ENCODE measurements around the gene AKAP8L. TPM values are rescaled to one million over a fixed set of nuclear protein-coding genes. Genes with fewer than 3 reads are reported as not detected.

Gene AKAP8L
- total RNA-seq, 4 donors from 2014 or later: 129 to 275 (median 247) TPM

DNA sequence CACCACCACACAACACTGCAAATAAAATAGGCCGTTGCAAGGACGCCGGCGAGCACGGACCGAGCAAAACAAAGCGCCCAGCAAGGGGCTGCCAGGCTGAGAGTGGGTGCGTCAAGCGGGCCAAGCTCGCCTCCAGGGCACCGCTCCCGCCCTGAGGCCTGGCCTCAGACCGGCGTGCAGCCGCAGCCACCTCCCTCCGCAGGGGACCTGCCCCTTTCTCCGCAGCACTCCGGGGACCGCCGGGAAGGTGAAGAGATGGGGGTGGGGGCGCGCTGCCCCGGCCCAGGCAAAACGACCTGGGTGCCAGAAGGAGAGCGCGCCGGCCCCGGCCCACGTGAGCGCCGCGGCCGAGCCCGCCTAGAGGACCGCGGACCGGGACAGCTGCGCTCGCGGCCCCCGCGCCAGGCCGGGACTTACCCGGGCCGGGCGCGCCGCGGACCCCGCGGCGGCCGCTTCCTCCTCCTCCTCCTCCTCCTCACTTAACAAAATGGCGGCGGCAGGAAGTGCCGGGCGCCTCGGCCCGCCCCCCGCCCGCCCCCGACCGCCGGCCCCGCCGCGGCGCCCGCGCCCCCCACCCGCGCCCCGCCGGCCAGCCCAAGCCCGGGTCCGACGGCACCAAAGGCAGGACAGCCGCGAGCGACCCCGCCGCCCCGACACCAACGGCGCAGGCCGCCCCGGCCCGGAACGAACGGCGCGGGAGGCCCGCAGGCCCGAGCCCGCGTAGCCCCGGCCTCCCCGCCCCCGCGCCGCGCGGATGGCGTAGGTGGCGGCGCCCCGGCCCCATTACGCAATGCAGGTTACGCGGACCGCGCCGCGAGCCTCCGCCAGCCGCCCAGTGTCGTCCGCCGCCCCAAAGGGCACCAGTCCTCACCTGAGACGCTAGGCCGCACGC lies 87.1 kb downstream of the AKAP8L start:
- TF ChIP-seq, protein P1, sequence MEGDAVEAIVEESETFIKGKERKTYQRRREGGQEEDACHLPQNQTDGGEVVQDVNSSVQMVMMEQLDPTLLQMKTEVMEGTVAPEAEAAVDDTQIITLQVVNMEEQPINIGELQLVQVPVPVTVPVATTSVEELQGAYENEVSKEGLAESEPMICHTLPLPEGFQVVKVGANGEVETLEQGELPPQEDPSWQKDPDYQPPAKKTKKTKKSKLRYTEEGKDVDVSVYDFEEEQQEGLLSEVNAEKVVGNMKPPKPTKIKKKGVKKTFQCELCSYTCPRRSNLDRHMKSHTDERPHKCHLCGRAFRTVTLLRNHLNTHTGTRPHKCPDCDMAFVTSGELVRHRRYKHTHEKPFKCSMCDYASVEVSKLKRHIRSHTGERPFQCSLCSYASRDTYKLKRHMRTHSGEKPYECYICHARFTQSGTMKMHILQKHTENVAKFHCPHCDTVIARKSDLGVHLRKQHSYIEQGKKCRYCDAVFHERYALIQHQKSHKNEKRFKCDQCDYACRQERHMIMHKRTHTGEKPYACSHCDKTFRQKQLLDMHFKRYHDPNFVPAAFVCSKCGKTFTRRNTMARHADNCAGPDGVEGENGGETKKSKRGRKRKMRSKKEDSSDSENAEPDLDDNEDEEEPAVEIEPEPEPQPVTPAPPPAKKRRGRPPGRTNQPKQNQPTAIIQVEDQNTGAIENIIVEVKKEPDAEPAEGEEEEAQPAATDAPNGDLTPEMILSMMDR (IDR thresholded peaks at IDR 0.05): no peak
- no peak for TF ChIP-seq POLR2A (IDR thresholded peaks at IDR 0.05)
- peak overlapping the region; percentile 91 to 100 (median 96) for H3K27ac ChIP-seq
- no peaks in the 10 kb centered on the region for H3K27me3 ChIP-seq
- H3K4me1 ChIP-seq: peaks cover 0 to 54% (median 9%) of the 10 kb centered on the region in 4 donors
- H3K36me3 ChIP-seq: no peaks in the 10 kb centered on the region
- peak; percentile 45 to 81 (median 76) for DNase-seq
- H3K9me3 ChIP-seq: no peaks in the 10 kb centered on the region
- peak overlapping the region; percentile 90 to 99 (median 96) for H3K4me3 ChIP-seq

DNA sequence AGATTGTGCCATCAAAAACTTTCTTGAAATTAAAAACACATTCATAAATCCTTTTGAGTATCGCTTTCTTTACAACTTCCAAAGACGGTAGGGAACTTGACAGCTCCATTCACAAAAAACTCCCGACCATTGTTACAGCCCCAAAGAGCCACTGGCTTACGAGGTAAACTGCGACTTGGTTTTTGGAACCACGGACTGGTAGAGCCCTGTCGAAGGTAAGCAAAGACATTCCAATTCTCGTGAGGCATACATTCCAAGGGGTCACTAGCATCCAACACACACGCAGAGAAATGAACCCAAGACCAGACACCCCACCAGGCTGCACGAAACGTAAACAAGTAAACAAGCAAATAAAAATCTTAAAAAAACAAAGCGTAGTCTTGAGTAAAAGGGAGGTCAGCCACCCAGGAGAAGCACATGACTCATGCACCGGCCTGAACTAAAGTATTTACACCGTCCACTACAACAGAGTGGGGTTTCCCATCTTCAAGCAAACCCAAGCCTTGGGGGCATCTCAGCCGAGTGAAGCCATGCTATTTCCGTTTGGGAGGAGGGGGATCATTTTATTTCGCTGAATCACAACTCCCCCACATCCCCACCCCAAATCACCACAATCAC lies 87.9 kb downstream of the AKAP8L start:
- DNase-seq: peak in 1 of 3 donors; percentile 51
- Histone ChIP-seq H3K36me3 (no peaks in the 10 kb centered on the region), H3K27me3 (no peaks in the 10 kb centered on the region), H3K9me3 (no peaks in the 10 kb centered on the region), H3K27ac (peak overlapping the region; percentile 91 to 100 (median 96)), H3K4me1 (peaks cover 0 to 62% (median 9%) of the 10 kb centered on the region in 4 donors), H3K4me3 (peak overlapping the region; percentile 90 to 99 (median 96))
- TF ChIP-seq, protein P1 (IDR thresholded peaks at IDR 0.05): peak in 1 of 6 experiments; percentile 2
- TF ChIP-seq POLR2A (IDR thresholded peaks at IDR 0.05): no peak

Small RNA genes within 50 kb of the gene (small RNA-seq; reads per million reads assigned to genes)
- gene AC005776.1 (0 reads per million in 2 donors), gene MIR1470 (0 reads per million in 2 donors)

Other genes starting within 250 kb of the AKAP8L start
- 10 to 100 TPM in 2 of 4 donors, 1 to 10 TPM in 2; 2.6 to 16.5 (median 8.9) TPM for gene NOTCH3, start 218.0 kb downstream of the AKAP8L start, total RNA-seq
- not detected for gene EPHX3, start 186.5 kb downstream of the AKAP8L start, total RNA-seq
- 100 to 1,000 TPM in 1 of 4 donors, 10 to 100 TPM in 3; 51.0 to 148 (median 77.5) TPM for gene BRD4, start 86.4 kb downstream of the AKAP8L start, total RNA-seq
- 10 to 100 TPM; 27.1 to 86.6 (median 58.5) TPM for gene AKAP8, start 39.2 kb downstream of the AKAP8L start, total RNA-seq
- gene WIZ, start 31.0 kb upstream of the AKAP8L start, total RNA-seq: 10 to 100 TPM; 25.4 to 45.2 (median 40.6) TPM
- gene RASAL3, start 45.6 kb upstream of the AKAP8L start, total RNA-seq: 10 to 100 TPM in 1 of 4 donors, 1 to 10 TPM in 3; 6.6 to 66.0 (median 6.9) TPM
- gene PGLYRP2, start 60.5 kb upstream of the AKAP8L start, total RNA-seq: not detected
- not detected for gene CYP4F22, start 89.5 kb upstream of the AKAP8L start, total RNA-seq
- not detected for gene CYP4F8, start 196.2 kb upstream of the AKAP8L start, total RNA-seq
- gene CYP4F3, start 221.9 kb upstream of the AKAP8L start, total RNA-seq: 100 to 1,000 TPM in 1 of 4 donors, 10 to 100 TPM in 3; 23.9 to 164 (median 73.9) TPM

Data from Peyer's patch (tissue), 4 donors.